PC-3 (cell line): Measurements from ENCODE around the gene PREX1. TPM values are rescaled to one million over a fixed set of nuclear protein-coding genes. Genes with fewer than 3 reads are reported as not detected.

Experiments
- ATAC-seq: fragments of 200-7000 bp; cut with Tn5 transposase; 2 replicates; pipeline ENCODE4 v1.9.1; 2020; ENCODE audit warnings: mild to moderate bottlenecking, moderate library complexity
- BruUV-seq: library from RNA; stranded (reverse); fragments of 400-500 nt; replicated peaks from 2 replicates; lab custom pipeline; 2021; lab: Mats Ljungman, UMichigan
- CTCF ChIA-PET: fragments of 300-600 bp; sonication (Branson Sonifier 250); formaldehyde crosslinking; loops from one replicate; lab custom pipeline; 2022; ENCODE audit warnings: antibody characterized with exemption; lab: Charles Lee
- POLR2A ChIA-PET: fragments of 300-600 bp; sonication (Branson Sonifier 250); formaldehyde crosslinking; loops from one replicate; lab custom pipeline; 2022; ENCODE audit warnings: antibody characterized with exemption; ENCODE audit not compliant: unreplicated experiment; lab: Charles Lee
- DNase-seq: peaks from one replicate; pipeline ENCODE4 v3.0.0-alpha.2; 2015
- H2AFZ ChIP-seq: fragments of 300-600 bp; sonication (generic); 2 replicates; pipeline ENCODE4 v1.6.0; 2016; ENCODE audit warnings: antibody characterized with exemption, low read length
- H3F3A ChIP-seq: fragments of 300-600 bp; sonication (generic); one replicate; pipeline ENCODE4 v1.6.0; 2017; ENCODE audit warnings: antibody characterized with exemption, low read length, control low read depth, mild to moderate bottlenecking; ENCODE audit not compliant: unreplicated experiment
- H3K27ac ChIP-seq: fragments of 300-600 bp; sonication (generic); 2 replicates; pipeline ENCODE4 v1.5.1; 2016; ENCODE audit warnings: mild to moderate bottlenecking, low read length
- H3K27me3 ChIP-seq: fragments of 300-600 bp; sonication (generic); 2 replicates; pipeline ENCODE4 v1.6.1; 2016; ENCODE audit warnings: low read length, mixed read lengths
- H3K36me3 ChIP-seq: fragments of 300-600 bp; sonication (generic); 2 replicates; pipeline ENCODE4 v1.6.1; 2016; ENCODE audit warnings: low read depth, mixed run types, low read length, mixed read lengths
- H3K4me1 ChIP-seq: fragments of 300-600 bp; sonication (generic); 2 replicates; pipeline ENCODE4 v1.5.1; 2016; ENCODE audit warnings: low read length; ENCODE audit not compliant: insufficient read depth
- H3K4me2 ChIP-seq: fragments of 300-600 bp; sonication (generic); 2 replicates; pipeline ENCODE4 v1.6.0; 2016; ENCODE audit warnings: low read length
- H3K4me3 ChIP-seq: fragments of 300-600 bp; sonication (generic); 2 replicates; pipeline ENCODE4 v1.5.1; 2016; ENCODE audit warnings: mild to moderate bottlenecking, low read length, mixed read lengths
- H3K79me2 ChIP-seq: fragments of 300-600 bp; sonication (generic); 2 replicates; pipeline ENCODE4 v1.6.1; 2017; ENCODE audit warnings: low read length, mixed read lengths
- H3K9ac ChIP-seq: fragments of 300-600 bp; sonication (generic); 2 replicates; pipeline ENCODE4 v1.6.0; 2016; ENCODE audit warnings: mild to moderate bottlenecking, low read length
- H3K9me2 ChIP-seq: fragments of 300-600 bp; sonication (generic); replicated peaks from 2 replicates; pipeline ENCODE4 v1.6.1; 2016; ENCODE audit warnings: mixed run types, low read length, mixed read lengths
- H3K9me3 ChIP-seq: fragments of 300-600 bp; sonication (generic); 2 replicates; pipeline ENCODE4 v1.6.1; 2016; ENCODE audit warnings: low read length, mixed read lengths
- H4K20me1 ChIP-seq: fragments of 300-600 bp; sonication (generic); 2 replicates; pipeline ENCODE4 v1.6.1; 2016; ENCODE audit warnings: low read length, mixed read lengths
- EZH2 ChIP-seq: fragments of 300-600 bp; sonication (generic); IDR thresholded peaks from one replicate; pipeline ENCODE4 v1.6.1; 2017; ENCODE audit warnings: antibody characterized with exemption, mild to moderate bottlenecking, low read length; ENCODE audit not compliant: unreplicated experiment
- EZH2phosphoT487 ChIP-seq: fragments of 300-600 bp; sonication (generic); IDR thresholded peaks from 2 replicates; pipeline ENCODE4 v1.6.1; 2018; ENCODE audit warnings: mild to moderate bottlenecking, antibody characterized with exemption, low read length, borderline replicate concordance
- intact Hi-C: fragments of 100-400 bp; cut with micrococcal nuclease; formaldehyde crosslinking; loops from 2 replicates; pipeline ENCODE4 v1.9.0; 2023
- total RNA-seq: library from RNA; depleted of rRNA; stranded (reverse); fragments of >200 nt; gene quantifications from 2 replicates; pipeline ENCODE4 v1.2.3, GENCODE V29; 2014
- TF ChIP-seq, protein P1 (sequence below): fragments of 300-600 bp; sonication (generic); conservative IDR thresholded peaks from 2 replicates; pipeline ENCODE4 v1.5.1; 2017; ENCODE audit warnings: antibody characterized with exemption, low read depth, mild to moderate bottlenecking, low read length

The PREX1 gene
- total RNA-seq, 1 experiment from 2014 or later: 22.1 TPM

- peaks cover 25% of the 10 kb centered on the region for H3K4me1 ChIP-seq
- no peak for DNase-seq
- intact Hi-C loops: loop anchor here (1.0 to 5.0 kb wide), 6 partner anchors 59 to 957 kb away; no protein-coding TSS in a partner anchor
- no TSS peak for BruUV-seq
- ChIA-PET POLR2A (interaction anchor here (0.5 kb wide), 1 partner anchor 144 kb away, joined by 3 read pairs; no protein-coding TSS in a partner anchor), CTCF (interaction anchor here (0.6 to 2.1 kb wide), 22 partner anchors 38 to 1439 kb away, joined by 3 to 24 read pairs (median 4); no protein-coding TSS in a partner anchor)
- no peaks in the 10 kb centered on the region for H4K20me1 ChIP-seq
- H2AFZ ChIP-seq: peak overlapping the region; percentile 58
- H3K36me3 ChIP-seq: no peaks in the 10 kb centered on the region
- no peaks in the 10 kb centered on the region for H3K79me2 ChIP-seq
- no peaks in the 10 kb centered on the region for H3K9me2 ChIP-seq
- no peaks in the 10 kb centered on the region for H3F3A ChIP-seq
- H3K4me2 ChIP-seq: peak overlapping the region; percentile 79
- TF ChIP-seq, protein P1, sequence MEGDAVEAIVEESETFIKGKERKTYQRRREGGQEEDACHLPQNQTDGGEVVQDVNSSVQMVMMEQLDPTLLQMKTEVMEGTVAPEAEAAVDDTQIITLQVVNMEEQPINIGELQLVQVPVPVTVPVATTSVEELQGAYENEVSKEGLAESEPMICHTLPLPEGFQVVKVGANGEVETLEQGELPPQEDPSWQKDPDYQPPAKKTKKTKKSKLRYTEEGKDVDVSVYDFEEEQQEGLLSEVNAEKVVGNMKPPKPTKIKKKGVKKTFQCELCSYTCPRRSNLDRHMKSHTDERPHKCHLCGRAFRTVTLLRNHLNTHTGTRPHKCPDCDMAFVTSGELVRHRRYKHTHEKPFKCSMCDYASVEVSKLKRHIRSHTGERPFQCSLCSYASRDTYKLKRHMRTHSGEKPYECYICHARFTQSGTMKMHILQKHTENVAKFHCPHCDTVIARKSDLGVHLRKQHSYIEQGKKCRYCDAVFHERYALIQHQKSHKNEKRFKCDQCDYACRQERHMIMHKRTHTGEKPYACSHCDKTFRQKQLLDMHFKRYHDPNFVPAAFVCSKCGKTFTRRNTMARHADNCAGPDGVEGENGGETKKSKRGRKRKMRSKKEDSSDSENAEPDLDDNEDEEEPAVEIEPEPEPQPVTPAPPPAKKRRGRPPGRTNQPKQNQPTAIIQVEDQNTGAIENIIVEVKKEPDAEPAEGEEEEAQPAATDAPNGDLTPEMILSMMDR: no peak
- TF ChIP-seq EZH2phosphoT487 (no peak), EZH2 (no peak)
- peak overlapping the region; percentile 92 for H3K27ac ChIP-seq
- ATAC-seq: peak; percentile 25
- peak overlapping the region; percentile 65; the same call in 1 of the 2 replicates for H3K4me3 ChIP-seq
- H3K9ac ChIP-seq: peak overlapping the region; percentile 84; the same call in 1 of the 2 replicates
- no peaks in the 10 kb centered on the region for H3K9me3 ChIP-seq
- H3K27me3 ChIP-seq: no peaks in the 10 kb centered on the region
These were observed 207.7 kb downstream of the PREX1 start for GRCh38 chr20:48620154-48620506.

- Histone ChIP-seq H3K27me3 (no peaks in the 10 kb centered on the region), H3K9me3 (no peaks in the 10 kb centered on the region), H3K4me2 (peak overlapping the region; percentile 79), H3K36me3 (no peaks in the 10 kb centered on the region), H3K4me3 (peak overlapping the region; percentile 65; the same call in 1 of the 2 replicates), H3K27ac (peak overlapping the region; percentile 92), H2AFZ (no peak overlapping the region; the same call in 1 of the 2 replicates), H3F3A (no peaks in the 10 kb centered on the region), H4K20me1 (no peaks in the 10 kb centered on the region), H3K79me2 (no peaks in the 10 kb centered on the region), H3K4me1 (peaks cover 29% of the 10 kb centered on the region), H3K9ac (no peak overlapping the region; the same call in 1 of the 2 replicates), H3K9me2 (no peaks in the 10 kb centered on the region)
- TF ChIP-seq, protein P1: no peak
- TF ChIP-seq EZH2phosphoT487: no peak
- TF ChIP-seq EZH2: no peak
- ChIA-PET CTCF (interaction anchor here (0.7 to 2.1 kb wide), 7 partner anchors 38 to 833 kb away, joined by 3 to 24 read pairs (median 5); no protein-coding TSS in a partner anchor), POLR2A (interaction anchor here (0.5 kb wide), 1 partner anchor 143 kb away, joined by 3 read pairs; no protein-coding TSS in a partner anchor)
- ATAC-seq (no peak), DNase-seq (peak; percentile 55)
- intact Hi-C loops: loop anchor here (1.0 to 5.0 kb wide), 6 partner anchors 59 to 957 kb away; no protein-coding TSS in a partner anchor
- BruUV-seq: no TSS peak
These were observed 208.4 kb downstream of the PREX1 start for GRCh38 chr20:48619126-48620101.
